Thoracic aorta (tissue), 2 donors: ENCODE results near the gene LIFR. TPM values are rescaled to one million over a fixed set of nuclear protein-coding genes. Genes with fewer than 3 reads are reported as not detected.
"Not testable (repeated sequence)": the region's sequence is repeated elsewhere in the genome, so short reads cannot be mapped to it uniquely, and the experiment has no call there.

Experiments used
- ATAC-seq: fragments of 150-250 bp; one replicate; pipeline ENCODE4 v1.8.0; 2017; ENCODE audit warnings: low read depth; ENCODE audit not compliant: insufficient number of reproducible peaks, low FRiP score
- DNase-seq: peaks from one replicate; pipeline ENCODE4 v3.0.0-alpha.2; 2020; ENCODE audit warnings: low spot score
- H3K27ac ChIP-seq, 2 donors: fragments of 200-600 bp; sonication (generic); 1 replicate in 1 of 2; 2 replicates in 1 of 2; pipeline ENCODE4 v1.5.1; 2016; ENCODE audit warnings: mild to moderate bottlenecking in 2 of 2, moderate library complexity in 2 of 2
- H3K27me3 ChIP-seq: fragments of 200-600 bp; sonication (generic); replicated peaks from 2 replicates; pipeline ENCODE4 v1.6.0; 2016; ENCODE audit warnings: mild to moderate bottlenecking; ENCODE audit not compliant: insufficient read depth
- H3K36me3 ChIP-seq: fragments of 200-600 bp; sonication (generic); one replicate; pipeline ENCODE4 v1.5.1; 2016
- H3K4me1 ChIP-seq, 2 donors: fragments of 200-600 bp; sonication (generic); 1 replicate in 1 of 2; 2 replicates in 1 of 2; pipeline versions ENCODE4 v1.5.1 to v1.6.0; 2016; ENCODE audit warnings: low read depth in 2 of 2, mild to moderate bottlenecking in 1 of 2; ENCODE audit not compliant: control insufficient read depth in 1 of 2
- H3K4me3 ChIP-seq: fragments of 200-600 bp; sonication (generic); 2 replicates; pipeline ENCODE4 v1.5.1; 2016; ENCODE audit warnings: mild to moderate bottlenecking
- H3K9me3 ChIP-seq: fragments of 200-600 bp; sonication (generic); 2 replicates; pipeline ENCODE4 v1.5.1; 2016
- total RNA-seq, 2 donors: library from RNA; depleted of rRNA; stranded (reverse); fragments of >200 nt; gene quantifications; one replicate each; pipeline versions ENCODE4 v1.1.0 to v1.2.3, GENCODE V29; 2016
- TF ChIP-seq, protein P1 (sequence below): fragments of 200-600 bp; sonication (generic); IDR thresholded peaks from one replicate; pipeline ENCODE4 v1.5.1; 2019; ENCODE audit warnings: antibody characterized with exemption

LIFR gene
- total RNA-seq, 2 donors from 2014 or later: 61.1 to 110 TPM

DNA sequence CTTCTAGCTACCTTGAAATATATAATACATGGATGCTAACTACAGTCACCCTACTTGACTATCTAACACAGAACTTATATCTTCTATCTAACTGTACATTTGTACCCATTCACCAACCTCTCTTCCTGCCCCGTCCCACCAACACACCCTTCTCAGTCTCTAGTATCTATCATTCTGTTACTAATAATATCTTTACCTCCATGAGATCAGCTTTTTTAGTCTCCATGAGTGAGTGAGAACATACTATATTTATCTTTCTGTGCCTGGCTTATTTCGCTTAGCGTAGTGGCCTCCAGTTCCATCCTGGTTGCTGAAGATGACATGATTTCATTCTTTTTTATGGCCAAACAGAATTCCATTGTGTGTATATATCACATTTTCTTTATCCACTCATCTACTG lies 37.0 kb downstream of the LIFR start:
- no peaks in the 10 kb centered on the region for H3K9me3 ChIP-seq
- no peaks in the 10 kb centered on the region for H3K27me3 ChIP-seq
- no peak overlapping the region for H3K27ac ChIP-seq
- TF ChIP-seq, protein P1, sequence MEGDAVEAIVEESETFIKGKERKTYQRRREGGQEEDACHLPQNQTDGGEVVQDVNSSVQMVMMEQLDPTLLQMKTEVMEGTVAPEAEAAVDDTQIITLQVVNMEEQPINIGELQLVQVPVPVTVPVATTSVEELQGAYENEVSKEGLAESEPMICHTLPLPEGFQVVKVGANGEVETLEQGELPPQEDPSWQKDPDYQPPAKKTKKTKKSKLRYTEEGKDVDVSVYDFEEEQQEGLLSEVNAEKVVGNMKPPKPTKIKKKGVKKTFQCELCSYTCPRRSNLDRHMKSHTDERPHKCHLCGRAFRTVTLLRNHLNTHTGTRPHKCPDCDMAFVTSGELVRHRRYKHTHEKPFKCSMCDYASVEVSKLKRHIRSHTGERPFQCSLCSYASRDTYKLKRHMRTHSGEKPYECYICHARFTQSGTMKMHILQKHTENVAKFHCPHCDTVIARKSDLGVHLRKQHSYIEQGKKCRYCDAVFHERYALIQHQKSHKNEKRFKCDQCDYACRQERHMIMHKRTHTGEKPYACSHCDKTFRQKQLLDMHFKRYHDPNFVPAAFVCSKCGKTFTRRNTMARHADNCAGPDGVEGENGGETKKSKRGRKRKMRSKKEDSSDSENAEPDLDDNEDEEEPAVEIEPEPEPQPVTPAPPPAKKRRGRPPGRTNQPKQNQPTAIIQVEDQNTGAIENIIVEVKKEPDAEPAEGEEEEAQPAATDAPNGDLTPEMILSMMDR: no peak
- H3K4me1 ChIP-seq: peaks cover 0 to 2% of the 10 kb centered on the region in 2 donors
- no peak overlapping the region for H3K4me3 ChIP-seq
- peaks cover 14% of the 10 kb centered on the region for H3K36me3 ChIP-seq
- ATAC-seq (no peak), DNase-seq (no peak)

DNA sequence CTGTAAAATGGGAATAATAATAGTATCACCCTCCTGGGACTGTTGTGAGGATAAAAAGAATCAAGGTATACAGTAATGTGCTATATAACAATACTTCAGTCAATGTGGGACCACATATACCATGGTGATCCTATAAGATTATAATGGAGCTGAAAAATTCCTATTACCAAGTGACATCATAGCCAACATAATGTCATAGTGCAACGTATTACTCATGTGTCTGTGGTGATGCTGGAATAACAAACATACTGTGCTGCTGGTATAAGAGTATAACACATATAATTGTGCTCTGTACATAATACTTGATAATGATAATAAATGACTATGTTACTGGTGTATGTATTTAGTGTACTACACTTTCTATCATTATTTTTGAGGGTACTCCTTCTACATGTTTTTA lies 38.1 kb downstream of the LIFR start:
- peaks cover 14% of the 10 kb centered on the region for H3K36me3 ChIP-seq
- no peak overlapping the region for H3K27ac ChIP-seq
- no peak for DNase-seq
- ATAC-seq: no peak
- H3K27me3 ChIP-seq: no peaks in the 10 kb centered on the region
- no peaks in the 10 kb centered on the region for H3K9me3 ChIP-seq
- TF ChIP-seq, protein P1: no peak
- no peak overlapping the region for H3K4me3 ChIP-seq
- no peaks in the 10 kb centered on the region for H3K4me1 ChIP-seq

GRCh38 chr5:38516649-38517048 lies 39.8 kb downstream of the LIFR start:
- not testable (repeated sequence) for H3K36me3 ChIP-seq, H3K4me3 ChIP-seq, DNase-seq, H3K9me3 ChIP-seq, H3K27me3 ChIP-seq, H3K4me1 ChIP-seq, ATAC-seq, H3K27ac ChIP-seq

DNA sequence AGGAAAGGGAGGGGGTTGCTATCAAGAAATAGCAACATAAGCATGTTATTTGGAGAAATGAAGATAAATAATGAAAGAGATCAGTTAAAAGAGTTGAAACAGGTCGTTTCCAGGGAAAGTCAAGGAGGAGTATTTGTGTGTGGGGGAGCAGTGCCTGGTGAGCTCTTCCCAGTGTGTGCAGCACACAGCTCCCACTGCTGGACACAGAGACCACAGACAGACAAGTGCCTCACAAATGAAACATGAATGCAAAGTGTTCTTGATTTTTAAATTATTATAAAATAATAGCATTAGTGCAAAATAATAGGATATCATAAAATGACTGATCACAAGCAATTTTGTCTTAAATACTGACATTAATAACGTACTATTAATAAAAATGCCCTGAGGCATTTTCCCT lies 40.8 kb downstream of the LIFR start:
- ATAC-seq (no peak), DNase-seq (no peak)
- Histone ChIP-seq H3K27me3 (no peaks in the 10 kb centered on the region), H3K36me3 (no peaks in the 10 kb centered on the region), H3K9me3 (no peaks in the 10 kb centered on the region), H3K27ac (no peak overlapping the region), H3K4me3 (no peak overlapping the region), H3K4me1 (no peaks in the 10 kb centered on the region)
- TF ChIP-seq, protein P1: peak; percentile 20

- Histone ChIP-seq H3K4me1 (no peaks in the 10 kb centered on the region), H3K36me3 (no peaks in the 10 kb centered on the region), H3K4me3 (no peak overlapping the region), H3K27me3 (no peaks in the 10 kb centered on the region), H3K27ac (no peak overlapping the region), H3K9me3 (no peaks in the 10 kb centered on the region)
- ATAC-seq (no peak), DNase-seq (no peak)
- TF ChIP-seq, protein P1: no peak
Measured at GRCh38 chr5:38515092-38515491, 41.4 kb downstream of the LIFR start.

DNA sequence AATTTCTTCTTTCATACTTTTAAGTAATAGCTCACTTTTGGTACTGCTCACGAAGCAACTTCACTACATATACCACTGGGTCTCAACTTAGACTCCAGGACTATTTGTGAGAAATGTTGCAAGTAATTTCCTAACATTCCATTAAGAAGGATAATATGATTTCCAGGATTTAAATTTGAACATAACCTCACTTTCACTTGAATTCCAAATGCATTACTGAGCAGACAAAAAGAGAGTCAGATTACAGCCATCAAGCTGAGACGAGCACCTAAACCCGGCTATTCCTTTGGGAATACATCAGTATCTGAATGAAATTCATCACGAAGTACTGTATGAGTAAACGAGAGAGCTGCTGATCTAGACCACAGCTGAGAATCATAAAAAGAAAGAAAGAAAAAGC lies 47.3 kb downstream of the LIFR start:
- ATAC-seq (no peak), DNase-seq (no peak)
- TF ChIP-seq, protein P1: no peak
- Histone ChIP-seq H3K27ac (no peak overlapping the region), H3K36me3 (no peaks in the 10 kb centered on the region), H3K9me3 (no peaks in the 10 kb centered on the region), H3K4me3 (no peak overlapping the region), H3K4me1 (peaks cover 0 to 4% of the 10 kb centered on the region in 2 donors), H3K27me3 (no peaks in the 10 kb centered on the region)
